ENCODE results near the gene C17orf50. TPM values are rescaled to one million over a fixed set of nuclear protein-coding genes. Genes with fewer than 3 reads are reported as not detected.
A peak's percentile ranks its signal among the peaks of the same experiment; 100 is the strongest.
"Not testable (repeated sequence)": the region's sequence is repeated elsewhere in the genome, so short reads cannot be mapped to it uniquely, and the experiment has no call there.

The C17orf50 gene
- total RNA-seq, 2 experiments from 2014 or later, result not detected

GRCh38 chr17:35750526-35751395 is 9.9 kb upstream of the C17orf50 start:
- peaks cover 37% of the 10 kb centered on the region for H3K27me3 Mint-ChIP-seq
- no peaks in the 10 kb centered on the region for H3K9me3 Mint-ChIP-seq
- no peak for ATAC-seq (ENCODE audit: low read depth)
- peaks cover 7% of the 10 kb centered on the region for H3K4me1 Mint-ChIP-seq
- no peak overlapping the region for H3K27ac Mint-ChIP-seq
- peak overlapping the region; percentile 42 for H3K4me3 Mint-ChIP-seq
- POLR2A ChIA-PET, result no interaction called here
- H3K36me3 Mint-ChIP-seq, result no peaks in the 10 kb centered on the region
- DNase-seq, result no peak

- H3K4me1 Mint-ChIP-seq; DNase-seq; H3K36me3 Mint-ChIP-seq; H3K4me3 Mint-ChIP-seq; POLR2A ChIA-PET; H3K27ac Mint-ChIP-seq; ATAC-seq (ENCODE audit: low read depth); H3K9me3 Mint-ChIP-seq: not testable (repeated sequence)
- H3K27me3 Mint-ChIP-seq, result peaks cover 37% of the 10 kb centered on the region
These were observed 9.1 kb upstream of the C17orf50 start for GRCh38 chr17:35751541-35751940.

- peaks cover 37% of the 10 kb centered on the region for H3K27me3 Mint-ChIP-seq
- H3K4me3 Mint-ChIP-seq, result no peak overlapping the region
- no peaks in the 10 kb centered on the region for H3K9me3 Mint-ChIP-seq
- H3K27ac Mint-ChIP-seq, result no peak overlapping the region
- POLR2A ChIA-PET, result interaction anchor here (0.6 kb wide), 1 partner anchor 163 kb away, joined by 3 read pairs; no protein-coding TSS in a partner anchor
- H3K4me1 Mint-ChIP-seq, result peaks cover 7% of the 10 kb centered on the region
- DNase-seq (no peak), ATAC-seq (ENCODE audit: low read depth) (no peak)
- H3K36me3 Mint-ChIP-seq, result no peaks in the 10 kb centered on the region
These were observed 8.2 kb upstream of the C17orf50 start for GRCh38 chr17:35752471-35752870.

- Mint-ChIP-seq H3K4me3 (no peak within 1 kb of the TSS), H3K27me3 (peaks cover 37% of the 10 kb centered on the region), H3K27ac (no peak within 1 kb of the TSS), H3K9me3 (no peaks in the 10 kb centered on the region), H3K4me1 (peaks cover 7% of the 10 kb centered on the region), H3K36me3 (no peaks in the 10 kb centered on the region)
- no peak for ATAC-seq (ENCODE audit: low read depth)
- POLR2A ChIA-PET, result no interaction called here
- DNase-seq, result no peak
These were observed 7.5 kb upstream of the C17orf50 start, which contains the start of gene GAS2L2 for GRCh38 chr17:35752945-35753764. TSS of gene GAS2L2 (minus strand) at chr17:35753239. CDS start at chr17:35752850, 389 bp downstream.

GRCh38 chr17:35757243-35757642 is 3.4 kb upstream of the C17orf50 start:
- POLR2A ChIA-PET, result no interaction called here
- Mint-ChIP-seq H3K36me3 (no peaks in the 10 kb centered on the region), H3K9me3 (no peaks in the 10 kb centered on the region), H3K27ac (no peak overlapping the region), H3K4me1 (no peaks in the 10 kb centered on the region), H3K4me3 (no peak overlapping the region), H3K27me3 (peaks cover 5% of the 10 kb centered on the region)
- ATAC-seq (ENCODE audit: low read depth), result no peak
- no peak for DNase-seq

DNA sequence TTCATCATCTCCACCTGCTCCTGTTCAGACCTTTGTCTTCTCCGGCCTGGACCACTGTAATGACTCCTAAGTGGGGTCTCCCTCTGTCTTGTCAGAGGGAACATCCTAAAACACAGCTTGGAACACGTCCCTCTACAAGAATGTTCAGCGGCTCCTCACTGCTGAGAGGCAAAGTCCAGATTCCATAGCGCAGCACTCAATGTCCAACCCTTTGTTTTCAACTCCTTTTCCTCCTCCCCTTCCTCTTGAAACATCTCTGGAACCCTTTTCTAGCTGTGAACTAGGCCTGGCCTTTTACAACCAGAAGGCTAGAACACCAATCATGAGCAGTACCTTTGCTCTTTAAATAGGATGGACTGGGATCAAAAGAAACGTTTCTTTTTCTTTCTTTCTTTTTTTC is 914 bp downstream of the C17orf50 start:
- Mint-ChIP-seq H3K4me3 (no peak overlapping the region), H3K27me3 (no peaks in the 10 kb centered on the region), H3K9me3 (no peaks in the 10 kb centered on the region), H3K27ac (no peak overlapping the region), H3K36me3 (no peaks in the 10 kb centered on the region), H3K4me1 (peaks cover 5% of the 10 kb centered on the region)
- DNase-seq (no peak), ATAC-seq (ENCODE audit: low read depth) (no peak)
- POLR2A ChIA-PET, result interaction anchor here (1.8 kb wide), 1 partner anchor 48 kb away, joined by 7 read pairs; the partner anchor contains the start of gene TAF15

DNA sequence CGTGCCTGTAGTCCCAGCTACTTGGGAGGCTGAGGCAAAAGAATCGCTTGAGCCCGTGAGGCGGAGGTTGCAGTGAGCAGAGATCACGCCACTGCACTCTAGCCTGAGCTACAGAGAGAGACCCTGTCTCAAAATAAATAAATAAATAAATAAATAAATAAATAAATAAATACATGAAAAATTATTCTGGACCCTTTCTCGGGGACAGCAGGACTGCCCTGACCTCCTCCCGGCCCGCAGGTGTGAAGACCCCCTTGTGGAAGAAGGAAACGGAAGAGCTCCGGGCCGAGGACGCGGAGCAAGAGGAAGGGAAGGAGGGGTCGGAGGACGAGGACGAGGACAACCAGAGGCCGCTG is 3.1 kb downstream of the C17orf50 start:
- Mint-ChIP-seq H3K4me3 (peak overlapping the region; percentile 86), H3K36me3 (no peaks in the 10 kb centered on the region), H3K27me3 (peaks cover 2% of the 10 kb centered on the region), H3K27ac (no peak overlapping the region), H3K4me1 (peaks cover 5% of the 10 kb centered on the region), H3K9me3 (no peaks in the 10 kb centered on the region)
- POLR2A ChIA-PET, result interaction anchor here (0.6 to 3.4 kb wide), 9 partner anchors 29 to 524 kb away, joined by 3 to 70 read pairs (median 4); partner anchors contain the start of genes PEX12, RASL10B, SLFN11 and SLFN5
- DNase-seq (no peak), ATAC-seq (ENCODE audit: low read depth) (no peak)

DNA sequence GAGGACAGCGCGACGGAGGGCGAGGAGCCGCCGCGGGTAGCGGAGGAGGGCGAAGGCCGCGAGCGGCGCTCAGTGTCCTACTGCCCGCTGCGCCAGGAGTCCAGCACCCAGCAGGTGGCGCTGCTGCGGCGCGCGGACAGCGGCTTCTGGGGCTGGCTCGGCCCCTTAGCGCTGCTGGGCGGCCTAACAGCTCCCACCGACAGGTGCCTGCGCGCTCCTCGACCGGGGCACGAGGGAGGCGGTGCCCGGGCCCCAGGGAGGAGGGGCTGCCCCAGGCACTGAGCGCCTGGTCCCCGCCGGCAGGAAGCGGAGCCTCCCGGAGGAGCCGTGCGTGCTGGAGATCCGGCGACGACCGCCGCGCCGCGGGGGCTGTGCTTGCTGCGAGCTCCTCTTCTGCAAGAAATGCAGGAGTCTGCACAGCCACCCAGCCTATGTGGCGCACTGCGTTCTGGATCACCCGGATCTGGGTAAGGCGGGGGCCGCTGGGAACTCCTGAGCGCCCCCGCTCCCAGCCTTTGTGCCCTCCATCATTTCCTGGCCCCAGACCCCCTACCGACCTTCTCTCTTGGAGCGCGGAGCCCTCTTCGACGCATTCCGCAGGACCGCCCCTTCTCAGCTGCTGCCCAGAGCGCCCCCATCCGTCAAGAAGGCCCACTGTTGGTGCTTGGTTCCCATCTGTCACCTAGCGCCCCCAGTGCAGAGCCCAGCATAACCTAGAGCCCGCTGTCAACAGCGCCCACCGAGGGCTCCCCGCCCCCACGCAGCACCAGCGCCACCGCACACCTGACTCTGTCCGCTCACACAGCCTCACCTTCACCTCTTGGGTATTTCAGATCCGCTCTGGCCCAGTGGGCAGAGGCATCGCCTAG is 3.7 kb downstream of the C17orf50 start:
- peaks cover 2% of the 10 kb centered on the region for H3K27me3 Mint-ChIP-seq
- DNase-seq, result peak; percentile 96
- peak overlapping the region; percentile 86 for H3K4me3 Mint-ChIP-seq
- peak; percentile 90 for ATAC-seq (ENCODE audit: low read depth)
- peaks cover 5% of the 10 kb centered on the region for H3K4me1 Mint-ChIP-seq
- no peaks in the 10 kb centered on the region for H3K36me3 Mint-ChIP-seq
- peak overlapping the region; percentile 79 for H3K27ac Mint-ChIP-seq
- no peaks in the 10 kb centered on the region for H3K9me3 Mint-ChIP-seq
- POLR2A ChIA-PET, result interaction anchor here (0.6 to 3.4 kb wide), 10 partner anchors 28 to 524 kb away, joined by 3 to 70 read pairs (median 4); partner anchors contain the start of genes PEX12, RASL10B, SLFN11 and SLFN5

GRCh38 chr17:35765086-35765710 is 4.5 kb downstream of the C17orf50 start:
- no peak overlapping the region for H3K27ac Mint-ChIP-seq
- no peak for ATAC-seq (ENCODE audit: low read depth)
- H3K36me3 Mint-ChIP-seq, result no peaks in the 10 kb centered on the region
- peaks cover 5% of the 10 kb centered on the region for H3K4me1 Mint-ChIP-seq
- peaks cover 2% of the 10 kb centered on the region for H3K27me3 Mint-ChIP-seq
- H3K4me3 Mint-ChIP-seq, result peak overlapping the region; percentile 86
- POLR2A ChIA-PET, result interaction anchor here (1.5 to 3.4 kb wide), 3 partner anchors 40 to 392 kb away, joined by 4 to 70 read pairs (median 21); partner anchors contain the start of genes SLFN11 and TAF15
- no peaks in the 10 kb centered on the region for H3K9me3 Mint-ChIP-seq
- DNase-seq, result no peak

GRCh38 chr17:35765756-35766488 is 5.2 kb downstream of the C17orf50 start:
- DNase-seq, result no peak
- no peaks in the 10 kb centered on the region for H3K9me3 Mint-ChIP-seq
- no peaks in the 10 kb centered on the region for H3K36me3 Mint-ChIP-seq
- POLR2A ChIA-PET, result interaction anchor here (3.4 kb wide), 1 partner anchor 43 kb away, joined by 70 read pairs; the partner anchor contains the start of gene TAF15
- H3K4me1 Mint-ChIP-seq, result peaks cover 5% of the 10 kb centered on the region
- no peak for ATAC-seq (ENCODE audit: low read depth)
- H3K27me3 Mint-ChIP-seq, result peaks cover 2% of the 10 kb centered on the region
- no peak overlapping the region for H3K27ac Mint-ChIP-seq
- H3K4me3 Mint-ChIP-seq, result no peak overlapping the region

DNA sequence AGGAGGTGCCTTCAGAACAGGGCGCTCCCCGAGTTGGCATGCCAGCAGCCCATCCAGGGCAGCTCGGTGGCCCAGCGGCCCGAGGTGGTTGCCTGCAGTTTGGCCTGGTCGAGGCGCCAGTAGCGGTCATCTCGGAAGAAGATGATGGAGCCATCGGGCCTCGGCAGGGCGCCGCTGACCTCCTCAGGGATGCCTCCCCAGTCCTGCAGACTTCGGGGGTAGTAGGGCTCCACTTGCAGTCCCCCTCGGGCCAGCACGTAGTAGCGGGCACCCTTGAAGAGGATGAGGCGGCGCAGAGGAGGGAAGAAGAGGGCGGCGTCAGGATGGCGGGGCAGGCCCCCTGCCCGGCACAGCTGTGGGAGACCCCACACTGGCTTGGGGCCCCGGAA is 5.8 kb downstream of the C17orf50 start:
- DNase-seq (no peak), ATAC-seq (ENCODE audit: low read depth) (no peak)
- Mint-ChIP-seq H3K27me3 (peaks cover 2% of the 10 kb centered on the region), H3K4me1 (peaks cover 5% of the 10 kb centered on the region), H3K9me3 (no peaks in the 10 kb centered on the region), H3K4me3 (no peak overlapping the region), H3K36me3 (no peaks in the 10 kb centered on the region), H3K27ac (no peak overlapping the region)
- POLR2A ChIA-PET, result interaction anchor here (1.3 kb wide), 1 partner anchor 42 kb away, joined by 7 read pairs; the partner anchor contains the start of gene TAF15
